ENCODE data around the gene RIC1. TPM values are rescaled to one million over a fixed set of nuclear protein-coding genes. Genes with fewer than 3 reads are reported as not detected.

The RIC1 gene
- total RNA-seq, 1 experiment from 2014 or later = 13.8 TPM

- no peak for TF ChIP-seq EZH2 (IDR thresholded peaks at IDR 0.05; ENCODE audit: low read depth)
- TF ChIP-seq, protein P1, sequence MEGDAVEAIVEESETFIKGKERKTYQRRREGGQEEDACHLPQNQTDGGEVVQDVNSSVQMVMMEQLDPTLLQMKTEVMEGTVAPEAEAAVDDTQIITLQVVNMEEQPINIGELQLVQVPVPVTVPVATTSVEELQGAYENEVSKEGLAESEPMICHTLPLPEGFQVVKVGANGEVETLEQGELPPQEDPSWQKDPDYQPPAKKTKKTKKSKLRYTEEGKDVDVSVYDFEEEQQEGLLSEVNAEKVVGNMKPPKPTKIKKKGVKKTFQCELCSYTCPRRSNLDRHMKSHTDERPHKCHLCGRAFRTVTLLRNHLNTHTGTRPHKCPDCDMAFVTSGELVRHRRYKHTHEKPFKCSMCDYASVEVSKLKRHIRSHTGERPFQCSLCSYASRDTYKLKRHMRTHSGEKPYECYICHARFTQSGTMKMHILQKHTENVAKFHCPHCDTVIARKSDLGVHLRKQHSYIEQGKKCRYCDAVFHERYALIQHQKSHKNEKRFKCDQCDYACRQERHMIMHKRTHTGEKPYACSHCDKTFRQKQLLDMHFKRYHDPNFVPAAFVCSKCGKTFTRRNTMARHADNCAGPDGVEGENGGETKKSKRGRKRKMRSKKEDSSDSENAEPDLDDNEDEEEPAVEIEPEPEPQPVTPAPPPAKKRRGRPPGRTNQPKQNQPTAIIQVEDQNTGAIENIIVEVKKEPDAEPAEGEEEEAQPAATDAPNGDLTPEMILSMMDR (conservative IDR thresholded peaks at IDR 0.05) = no peak
- DNase-seq = no peak
- Histone ChIP-seq H2AFZ (no peak overlapping the region), H3K27ac (no peak overlapping the region), H3K27me3 (ENCODE audit: insufficient read depth, low read depth) (no peaks in the 10 kb centered on the region), H3K9me3 (ENCODE audit: insufficient read depth, low read depth) (no peaks in the 10 kb centered on the region), H3F3A (ENCODE audit: insufficient read depth, low read depth) (no peaks in the 10 kb centered on the region), H3K79me2 (ENCODE audit: low read depth) (0 out of 2 replicates have a peak, but pooled peaks cover 4% of the 10 kb centered on the region), H4K20me1 (ENCODE audit: insufficient read depth) (no peaks in the 10 kb centered on the region), H3K9me2 (ENCODE audit: insufficient read depth) (no peaks in the 10 kb centered on the region), H3K4me1 (replicated peaks; ENCODE audit: insufficient read depth) (no peaks in the 10 kb centered on the region), H3K36me3 (ENCODE audit: low read depth) (no peaks in the 10 kb centered on the region), H3K4me3 (no peak overlapping the region), H3K4me2 (no peak overlapping the region)
- BruUV-seq (replicated peaks) = no TSS peak
- ChIA-PET CTCF (no interaction called here), POLR2A (ENCODE audit: unreplicated experiment) (no interaction called here)
- intact Hi-C loops (cut with micrococcal nuclease; ENCODE audit: unreplicated experiment) = no loop called here
Observed at GRCh38 chr9:5684101-5684500, 55.2 kb downstream of the RIC1 start.

- Histone ChIP-seq H4K20me1 (ENCODE audit: insufficient read depth) (no peaks in the 10 kb centered on the region), H3K4me2 (no peak overlapping the region), H3K36me3 (ENCODE audit: low read depth) (no peaks in the 10 kb centered on the region), H3K27me3 (ENCODE audit: insufficient read depth, low read depth) (no peaks in the 10 kb centered on the region), H3K79me2 (ENCODE audit: low read depth) (0 out of 2 replicates have a peak, but pooled peaks cover 4% of the 10 kb centered on the region), H2AFZ (no peak overlapping the region), H3K27ac (no peak overlapping the region), H3K9me2 (ENCODE audit: insufficient read depth) (no peaks in the 10 kb centered on the region), H3K9me3 (ENCODE audit: insufficient read depth, low read depth) (no peaks in the 10 kb centered on the region), H3K4me1 (replicated peaks; ENCODE audit: insufficient read depth) (no peaks in the 10 kb centered on the region), H3F3A (ENCODE audit: insufficient read depth, low read depth) (no peaks in the 10 kb centered on the region), H3K4me3 (no peak overlapping the region)
- ChIA-PET CTCF (no interaction called here), POLR2A (ENCODE audit: unreplicated experiment) (no interaction called here)
- intact Hi-C loops (cut with micrococcal nuclease; ENCODE audit: unreplicated experiment) = no loop called here
- no TSS peak for BruUV-seq (replicated peaks)
- no peak for DNase-seq
- TF ChIP-seq, protein P1 (conservative IDR thresholded peaks at IDR 0.05) = no peak
- no peak for TF ChIP-seq EZH2 (IDR thresholded peaks at IDR 0.05; ENCODE audit: low read depth)
Observed at GRCh38 chr9:5688109-5688508, 59.2 kb downstream of the RIC1 start.

DNA sequence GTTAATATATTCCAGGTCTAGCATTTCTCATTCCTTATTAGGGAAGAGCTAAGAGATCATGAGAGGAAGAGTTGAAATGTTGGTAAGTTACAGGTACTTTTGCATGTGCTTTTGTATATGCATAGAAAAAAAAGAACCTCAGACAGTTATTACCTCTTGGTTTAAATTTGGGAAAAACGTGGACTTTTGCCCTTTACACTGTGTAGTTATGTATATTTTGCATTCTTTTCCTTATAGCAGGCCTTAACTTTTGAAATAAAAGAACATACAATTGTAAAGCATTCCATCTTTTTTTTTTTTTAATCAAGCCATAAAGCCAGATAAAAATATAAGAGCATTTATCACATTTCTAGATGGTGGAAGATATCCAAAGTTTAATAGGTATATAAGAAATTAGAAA lies 61.4 kb downstream of the RIC1 start:
- ChIA-PET POLR2A (ENCODE audit: unreplicated experiment) (no interaction called here), CTCF (no interaction called here)
- Histone ChIP-seq H3K9me2 (ENCODE audit: insufficient read depth) (no peaks in the 10 kb centered on the region), H3F3A (ENCODE audit: insufficient read depth, low read depth) (no peaks in the 10 kb centered on the region), H3K27me3 (ENCODE audit: insufficient read depth, low read depth) (no peaks in the 10 kb centered on the region), H3K4me1 (replicated peaks; ENCODE audit: insufficient read depth) (no peaks in the 10 kb centered on the region), H4K20me1 (ENCODE audit: insufficient read depth) (no peaks in the 10 kb centered on the region), H3K9me3 (ENCODE audit: insufficient read depth, low read depth) (no peaks in the 10 kb centered on the region), H3K4me2 (no peak overlapping the region), H3K4me3 (no peak overlapping the region), H3K27ac (no peak overlapping the region), H3K79me2 (ENCODE audit: low read depth) (0 out of 2 replicates have a peak, but pooled peaks cover 4% of the 10 kb centered on the region), H2AFZ (no peak overlapping the region), H3K36me3 (ENCODE audit: low read depth) (no peaks in the 10 kb centered on the region)
- intact Hi-C loops (cut with micrococcal nuclease; ENCODE audit: unreplicated experiment) = no loop called here
- BruUV-seq (replicated peaks) = no TSS peak
- TF ChIP-seq, protein P1 (conservative IDR thresholded peaks at IDR 0.05) = no peak
- no peak for TF ChIP-seq EZH2 (IDR thresholded peaks at IDR 0.05; ENCODE audit: low read depth)
- no peak for DNase-seq
